ENCODE data around the gene PDIA6. TPM values are rescaled to one million over a fixed set of nuclear protein-coding genes. Genes with fewer than 3 reads are reported as not detected.

Gene PDIA6
- total RNA-seq, 1 donor from 2014 or later: 167 TPM

GRCh38 chr2:10763461-10763800 lies 49.2 kb downstream of the PDIA6 start:
- intact Hi-C loops (cut with DNase I): no loop called here
- Histone ChIP-seq H3K4me3 (no peak overlapping the region), H3K4me1 (no peaks in the 10 kb centered on the region), H3K27me3 (ENCODE audit: low read depth) (no peaks in the 10 kb centered on the region), H3K36me3 (no peaks in the 10 kb centered on the region), H3K9me3 (no peaks in the 10 kb centered on the region), H3K27ac (no peak overlapping the region)
- no peak for DNase-seq
- no peak for TF ChIP-seq CTCF (IDR thresholded peaks at IDR 0.05)
- no peak for ATAC-seq

GRCh38 chr2:10762651-10763460 lies 49.7 kb downstream of the PDIA6 start:
- Histone ChIP-seq H3K4me3 (no peak overlapping the region), H3K4me1 (no peaks in the 10 kb centered on the region), H3K27me3 (ENCODE audit: low read depth) (no peaks in the 10 kb centered on the region), H3K27ac (no peak overlapping the region), H3K36me3 (no peaks in the 10 kb centered on the region), H3K9me3 (no peaks in the 10 kb centered on the region)
- intact Hi-C loops (cut with DNase I): no loop called here
- DNase-seq (no peak), ATAC-seq (peak; percentile 10 to 23)
- no peak for TF ChIP-seq CTCF (IDR thresholded peaks at IDR 0.05)

- DNase-seq (peak; percentile 15), ATAC-seq (no peak)
- no peak overlapping the region for H3K4me3 ChIP-seq
- no peak overlapping the region for H3K27ac ChIP-seq
- intact Hi-C loops (cut with DNase I): no loop called here
- H3K9me3 ChIP-seq: no peaks in the 10 kb centered on the region
- no peaks in the 10 kb centered on the region for H3K4me1 ChIP-seq
- H3K36me3 ChIP-seq: no peaks in the 10 kb centered on the region
- H3K27me3 ChIP-seq (ENCODE audit: low read depth): no peaks in the 10 kb centered on the region
- TF ChIP-seq CTCF (IDR thresholded peaks at IDR 0.05): no peak
These were observed 51.0 kb downstream of the PDIA6 start for GRCh38 chr2:10761591-10761990.

- Histone ChIP-seq H3K27me3 (ENCODE audit: low read depth) (no peaks in the 10 kb centered on the region), H3K27ac (no peak overlapping the region), H3K9me3 (no peaks in the 10 kb centered on the region), H3K4me3 (no peak overlapping the region), H3K36me3 (no peaks in the 10 kb centered on the region), H3K4me1 (no peaks in the 10 kb centered on the region)
- ATAC-seq (no peak), DNase-seq (peak; percentile 30)
- intact Hi-C loops (cut with DNase I): no loop called here
- TF ChIP-seq CTCF (IDR thresholded peaks at IDR 0.05): no peak
These were observed 51.6 kb downstream of the PDIA6 start for GRCh38 chr2:10760794-10761504.

- no peaks in the 10 kb centered on the region for H3K4me1 ChIP-seq
- no peaks in the 10 kb centered on the region for H3K27me3 ChIP-seq (ENCODE audit: low read depth)
- no peak overlapping the region for H3K4me3 ChIP-seq
- H3K9me3 ChIP-seq: no peaks in the 10 kb centered on the region
- TF ChIP-seq CTCF (IDR thresholded peaks at IDR 0.05): no peak
- peak; percentile 28 for DNase-seq
- no peaks in the 10 kb centered on the region for H3K36me3 ChIP-seq
- ATAC-seq: no peak
- no peak overlapping the region for H3K27ac ChIP-seq
- intact Hi-C loops (cut with DNase I): no loop called here
These were observed 53.4 kb downstream of the PDIA6 start for GRCh38 chr2:10759151-10759714.

Data from lower lobe of right lung (tissue), 2 donors.